Measurements from ENCODE around the gene NAV2.

- TF ChIP-seq CTCF (IDR thresholded peaks at IDR 0.05) = no peak
- TF ChIP-seq EZH2phosphoT487 (IDR thresholded peaks at IDR 0.05) = no peak
- no peak for TF ChIP-seq EZH2 (IDR thresholded peaks at IDR 0.05)
These were observed 263.8 kb downstream of the NAV2 start for GRCh38 chr11:19976281-19976941.

Data from neural progenitor cell (in vitro differentiated cells).